CD4-positive, alpha-beta T cell (primary cell): ENCODE measurements around the gene ANLN. TPM values are rescaled to one million over a fixed set of nuclear protein-coding genes. Genes with fewer than 3 reads are reported as not detected.

Source experiments
- ATAC-seq: fragments of 200-7000 bp; cut with Tn5 transposase; one replicate; pipeline ENCODE4 v1.10.0; 2022; ENCODE audit warnings: mild to moderate bottlenecking; ENCODE audit not compliant: poor library complexity
- CTCF ChIA-PET: fragments of 350-600 bp; sonication (Branson Sonifier 250); formaldehyde crosslinking; loops from one replicate; lab custom pipeline; 2021; ENCODE audit warnings: antibody characterized with exemption, inconsistent platforms; lab: Charles Lee
- POLR2A ChIA-PET: fragments of 350-600 bp; sonication (Branson Sonifier 250); formaldehyde crosslinking; loops from one replicate; lab custom pipeline; 2021; ENCODE audit warnings: antibody characterized with exemption, inconsistent platforms; lab: Charles Lee
- DNase-seq, 14 experiments: peaks; one replicate each; pipeline ENCODE4 v3.0.0-alpha.2; 2013 to 2020; ENCODE audit warnings: mixed read lengths in 2 of 14
- H3K27ac ChIP-seq, 2 donors: one replicate each; pipeline versions ENCODE4 v1.5.1 to v1.7.0; 2013; ENCODE audit warnings: low read length in 2 of 2, low read depth in 1 of 2, mild to moderate bottlenecking in 1 of 2
- H3K27me3 ChIP-seq, 2 experiments: 1 replicate in 1 of 2; 2 replicates in 1 of 2; pipeline versions ENCODE4 v1.6.1 to v1.7.0; 2013; ENCODE audit warnings: low read length in 2 of 2, control low read depth in 1 of 2, mild to moderate bottlenecking in 1 of 2, moderate library complexity in 1 of 2; ENCODE audit not compliant: insufficient read depth in 2 of 2, control insufficient read depth in 1 of 2
- H3K36me3 ChIP-seq: one replicate; pipeline ENCODE4 v1.6.1; 2013; ENCODE audit warnings: low read length, control low read depth; ENCODE audit not compliant: insufficient read depth
- H3K4me1 ChIP-seq: one replicate; pipeline ENCODE4 v1.6.1; 2013; ENCODE audit warnings: low read length, control low read depth; ENCODE audit not compliant: insufficient read depth
- H3K4me3 ChIP-seq: one replicate; pipeline ENCODE4 v1.5.1; 2013; ENCODE audit warnings: mild to moderate bottlenecking, low read length, moderate library complexity
- H3K9me3 ChIP-seq, 2 experiments: 1 replicate in 1 of 2; 2 replicates in 1 of 2; pipeline versions ENCODE4 v1.6.1 to v1.7.0; 2013; ENCODE audit warnings: low read length in 2 of 2, mild to moderate bottlenecking in 2 of 2, control low read depth in 1 of 2, moderate library complexity in 1 of 2; ENCODE audit not compliant: control insufficient read depth in 1 of 2, insufficient read depth in 1 of 2
- H3K27ac Mint-ChIP-seq: one replicate; pipeline ENCODE4 v1.8.0; 2020; ENCODE audit warnings: mixed read lengths
- H3K27me3 Mint-ChIP-seq: one replicate; pipeline ENCODE4 v1.8.0; 2021; ENCODE audit warnings: mixed read lengths
- H3K36me3 Mint-ChIP-seq: one replicate; pipeline ENCODE4 v1.8.0; 2021; ENCODE audit warnings: low read depth, mixed read lengths
- H3K4me1 Mint-ChIP-seq: one replicate; pipeline ENCODE4 v1.8.0; 2021; ENCODE audit warnings: low read depth, mixed read lengths
- H3K4me3 Mint-ChIP-seq: one replicate; pipeline ENCODE4 v1.8.0; 2020; ENCODE audit warnings: mild to moderate bottlenecking, mixed read lengths
- H3K9me3 Mint-ChIP-seq: one replicate; pipeline ENCODE4 v1.8.0; 2020; ENCODE audit warnings: mixed read lengths
- CTCF ChIP-seq: fragments of 200-600 bp; IDR thresholded peaks from one replicate; pipeline ENCODE4 v1.8.0; 2022; ENCODE audit warnings: antibody characterized with exemption, mild to moderate bottlenecking
- intact Hi-C, 2 experiments: fragments of 100-400 bp; cut with DNase I in 1 of 2; cut with micrococcal nuclease in 1 of 2; formaldehyde crosslinking; loops; one replicate each; pipeline versions ENCODE4 v1.15.1 to v1.9.0; 2023 to 2025; cut with DNase I, micrococcal nuclease
- total RNA-seq, 174 experiments: library from RNA in 2 of 174; stranded (reverse) in 2 of 174; gene quantifications; one replicate each; pipeline ENCODE4 v1.2.3 and lab custom pipeline; 2021 to 2026

The ANLN gene
- total RNA-seq, 2 experiments from 2014 or later = 0.33 to 1.1 TPM

- H3K9me3 ChIP-seq = no peaks in the 10 kb centered on the region
- ChIA-PET CTCF (no interaction called here), POLR2A (no interaction called here)
- Mint-ChIP-seq H3K36me3 (no peaks in the 10 kb centered on the region), H3K9me3 (no peaks in the 10 kb centered on the region), H3K27ac (no peak overlapping the region), H3K4me1 (no peaks in the 10 kb centered on the region), H3K27me3 (peaks cover 8% of the 10 kb centered on the region), H3K4me3 (no peak overlapping the region)
- H3K4me1 ChIP-seq = no peaks in the 10 kb centered on the region
- no peak overlapping the region for H3K4me3 ChIP-seq
- TF ChIP-seq CTCF = no peak
- DNase-seq (no peak), ATAC-seq (no peak)
- intact Hi-C loops = no loop called here
- no peaks in the 10 kb centered on the region for H3K27me3 ChIP-seq
- H3K27ac ChIP-seq = no peak overlapping the region
- no peaks in the 10 kb centered on the region for H3K36me3 ChIP-seq
Observed at GRCh38 chr7:36344622-36345021, 45.0 kb upstream of the ANLN start.

DNA sequence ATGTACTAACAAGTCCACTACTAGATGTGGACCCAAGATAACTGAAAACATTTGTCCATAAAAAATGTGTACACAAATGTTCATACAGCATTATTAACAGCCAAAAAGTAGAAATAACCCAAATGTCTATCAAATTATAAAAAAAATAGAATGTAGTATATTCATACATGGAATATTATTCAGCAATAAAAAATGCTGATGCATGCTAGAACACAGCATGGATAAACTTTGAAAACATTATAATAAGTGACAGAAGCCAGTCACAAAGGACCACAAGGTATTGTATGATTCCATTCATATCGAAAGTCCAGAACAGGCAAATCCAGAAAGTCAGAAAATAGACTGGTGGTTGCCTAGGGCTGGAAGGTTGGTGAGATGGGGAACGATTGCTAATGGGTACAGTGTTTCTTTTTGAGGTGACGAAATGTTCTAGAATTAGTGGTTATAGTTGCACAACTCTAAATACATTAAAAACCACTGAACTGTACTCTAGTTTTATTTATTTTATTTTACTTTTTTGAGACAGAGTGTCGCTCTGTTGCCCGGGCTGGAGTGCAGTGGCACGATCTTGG lies 43.3 kb upstream of the ANLN start:
- DNase-seq (no peak), ATAC-seq (no peak)
- H3K4me1 ChIP-seq = no peaks in the 10 kb centered on the region
- ChIA-PET CTCF (no interaction called here), POLR2A (no interaction called here)
- no peaks in the 10 kb centered on the region for H3K36me3 Mint-ChIP-seq
- H3K27me3 ChIP-seq = no peaks in the 10 kb centered on the region
- intact Hi-C loops = no loop called here
- H3K9me3 Mint-ChIP-seq = no peaks in the 10 kb centered on the region
- no peak for TF ChIP-seq CTCF
- no peaks in the 10 kb centered on the region for H3K4me1 Mint-ChIP-seq
- no peak overlapping the region for H3K27ac Mint-ChIP-seq
- no peak overlapping the region for H3K4me3 ChIP-seq
- peaks cover 4% of the 10 kb centered on the region for H3K27me3 Mint-ChIP-seq
- H3K27ac ChIP-seq = no peak overlapping the region
- H3K4me3 Mint-ChIP-seq = no peak overlapping the region
- no peaks in the 10 kb centered on the region for H3K9me3 ChIP-seq
- no peaks in the 10 kb centered on the region for H3K36me3 ChIP-seq

DNA sequence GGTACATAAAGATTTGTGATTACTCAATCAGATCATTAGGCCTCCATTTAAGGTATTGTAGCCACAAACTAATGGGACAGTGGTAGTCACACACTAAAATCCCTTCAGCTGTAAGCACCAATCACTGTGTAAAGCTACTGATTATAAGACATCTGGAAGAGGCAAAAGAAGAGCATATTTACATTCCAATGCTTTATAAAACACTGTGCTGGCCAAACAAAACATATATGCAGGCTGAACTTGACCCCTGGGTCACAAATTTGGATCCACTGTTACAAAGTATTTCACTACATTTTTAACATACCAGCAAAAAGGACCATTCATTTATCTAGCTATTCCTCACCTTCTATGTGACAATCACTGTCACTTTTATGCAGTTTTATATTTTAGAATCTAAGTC lies 41.4 kb upstream of the ANLN start:
- Mint-ChIP-seq H3K36me3 (no peaks in the 10 kb centered on the region), H3K9me3 (no peaks in the 10 kb centered on the region), H3K27me3 (no peaks in the 10 kb centered on the region), H3K4me3 (no peak overlapping the region), H3K4me1 (no peaks in the 10 kb centered on the region), H3K27ac (no peak overlapping the region)
- Histone ChIP-seq H3K4me3 (no peak overlapping the region), H3K36me3 (no peaks in the 10 kb centered on the region), H3K27ac (no peak overlapping the region), H3K27me3 (no peaks in the 10 kb centered on the region), H3K9me3 (no peaks in the 10 kb centered on the region), H3K4me1 (no peaks in the 10 kb centered on the region)
- no peak for ATAC-seq
- POLR2A ChIA-PET = no interaction called here
- CTCF ChIA-PET = interaction anchor here (1.3 kb wide), 1 partner anchor 19 kb away, joined by 3 read pairs; no protein-coding TSS in a partner anchor
- TF ChIP-seq CTCF = no peak
- DNase-seq = no peak
- intact Hi-C loops = no loop called here
